GM12878 (cell line): ENCODE results near the gene PML. TPM values are rescaled to one million over a fixed set of nuclear protein-coding genes. Genes with fewer than 3 reads are reported as not detected.

Experiments
- ATAC-seq: fragments of 200-7000 bp; cut with Tn5 transposase; 3 replicates; pipeline ENCODE4 v1.9.1; 2020; ENCODE audit warnings: mild to moderate bottlenecking, moderate library complexity
- BruUV-seq: library from RNA; stranded (reverse); fragments of 400-500 nt; replicated peaks from 2 replicates; lab custom pipeline; 2021; lab: Mats Ljungman, UMichigan
- CTCF ChIA-PET: fragments of 300-600 bp; sonication (Branson Sonifier 250); formaldehyde crosslinking; extraction: SDS; loops from one replicate; lab custom pipeline; 2021; ENCODE audit warnings: inconsistent platforms; lab: Yijun Ruan, JAX
- POLR2A ChIA-PET: fragments of 350-600 bp; formaldehyde crosslinking; extraction: SDS; loops from one replicate; lab custom pipeline; 2021; ENCODE audit warnings: inconsistent platforms; lab: Charles Lee
- RAD21 ChIA-PET: fragments of 300-600 bp; sonication (Branson Sonifier 250); formaldehyde crosslinking; loops from one replicate; lab custom pipeline; 2023; ENCODE audit warnings: antibody characterized with exemption; ENCODE audit not compliant: unreplicated experiment; lab: Charles Lee
- SMC1A ChIA-PET: fragments of 300-600 bp; sonication (Branson Sonifier 250); formaldehyde crosslinking; loops from one replicate; lab custom pipeline; 2023; ENCODE audit not compliant: unreplicated experiment, uncharacterized antibody; lab: Charles Lee
- DNase-seq: peaks from one replicate; pipeline ENCODE4 v3.0.0-alpha.2; 2011; ENCODE audit warnings: low read depth, low spot score
- FAIRE-seq: peaks from 3 replicates; lab custom pipeline; 2011; peaks lifted over from hg19 to GRCh38; lab: Jason Lieb, UNC
- H2AFZ ChIP-seq: 2 replicates; pipeline ENCODE4 v1.6.0; 2011; ENCODE audit warnings: low read depth, low read length, control low read depth; ENCODE audit not compliant: control insufficient read depth
- H3K27ac ChIP-seq: 2 replicates; pipeline ENCODE4 v1.5.1; 2011; ENCODE audit warnings: control low read depth; ENCODE audit not compliant: control insufficient read depth, insufficient read depth
- H3K27me3 ChIP-seq, 2 experiments: replicated peaks in 1 of 2; 2 replicates each; pipeline versions ENCODE4 v1.6.0 to v1.6.1; 2011; ENCODE audit warnings: low read length in 1 of 2; ENCODE audit not compliant: control insufficient read depth in 2 of 2, insufficient read depth in 2 of 2
- H3K36me3 ChIP-seq, 2 experiments: 2 replicates each; pipeline ENCODE4 v1.5.1; 2011; ENCODE audit warnings: low read length in 1 of 2; ENCODE audit not compliant: control insufficient read depth in 2 of 2, insufficient read depth in 2 of 2
- H3K4me1 ChIP-seq: 2 replicates; pipeline ENCODE4 v1.6.1; 2011; ENCODE audit warnings: mild to moderate bottlenecking, low read length, moderate library complexity, mixed read lengths; ENCODE audit not compliant: control insufficient read depth, insufficient read depth
- H3K4me2 ChIP-seq: 2 replicates; pipeline ENCODE4 v1.6.0; 2011; ENCODE audit warnings: control low read depth; ENCODE audit not compliant: control insufficient read depth, insufficient read depth
- H3K4me3 ChIP-seq: fragments of 200-600 bp; sonication (generic); 2 replicates; pipeline ENCODE4 v1.5.1; 2016
- H3K79me2 ChIP-seq: 2 replicates; pipeline ENCODE4 v1.6.0; 2011; ENCODE audit warnings: low read length; ENCODE audit not compliant: control insufficient read depth, insufficient read depth
- H3K9ac ChIP-seq: 2 replicates; pipeline ENCODE4 v1.8.0; 2011; ENCODE audit warnings: low read length, control low read depth, mixed read lengths; ENCODE audit not compliant: control insufficient read depth, insufficient read depth
- H3K9me3 ChIP-seq: replicated peaks from 3 replicates; pipeline ENCODE4 v1.5.1; 2011; ENCODE audit warnings: mild to moderate bottlenecking, low read length; ENCODE audit not compliant: control insufficient read depth, insufficient read depth
- H4K20me1 ChIP-seq: 2 replicates; pipeline ENCODE4 v1.6.0; 2011; ENCODE audit not compliant: control insufficient read depth, insufficient read depth
- NR2C2 ChIP-seq: IDR thresholded peaks from 2 replicates; pipeline ENCODE4 v1.6.1; 2011; ENCODE audit warnings: borderline replicate concordance, low read depth; ENCODE audit not compliant: control insufficient read depth, insufficient read length
- RAD21 ChIP-seq: IDR thresholded peaks from 2 replicates; pipeline ENCODE4 v1.6.1; 2011; ENCODE audit warnings: mild to moderate bottlenecking, low read depth, low read length, moderate library complexity; ENCODE audit not compliant: insufficient read depth
- TBL1XR1 ChIP-seq: IDR thresholded peaks from 2 replicates; pipeline ENCODE4 v1.6.1; 2012; ENCODE audit warnings: low read depth, low read length, improper control_type of control experiment
- WRNIP1 ChIP-seq: IDR thresholded peaks from 2 replicates; pipeline ENCODE4 v1.6.1; 2011; ENCODE audit warnings: low read depth, low read length, improper control_type of control experiment, borderline replicate concordance
- ZNF24 ChIP-seq: fragments of 450-650 bp; IDR thresholded peaks from 2 replicates; pipeline ENCODE4 v1.6.1; 2017; ENCODE audit warnings: antibody characterized with exemption, mild to moderate bottlenecking
- ZNF274 ChIP-seq: IDR thresholded peaks from one replicate; pipeline ENCODE4 v1.8.0; 2011; ENCODE audit not compliant: insufficient read length, insufficient read depth
- ZSCAN29 ChIP-seq: fragments of 450-650 bp; IDR thresholded peaks from 2 replicates; pipeline ENCODE4 v1.6.1; 2017; ENCODE audit warnings: mild to moderate bottlenecking, moderate library complexity
- WGBS: methylation state at CpG from one replicate; pipeline ENCODE4 v1.1.6; 2016; ENCODE audit warnings: low lambda C conversion rate; ENCODE audit not compliant: insufficient replicate concordance, insufficient coverage; ENCODE audit errors: missing lambda C conversion rate; 5-methylcytosine and 5-hydroxymethylcytosine counted together
- in situ Hi-C: fragments of 300-500 bp; cut with MboI; formaldehyde crosslinking; loops from 9 replicates; pipeline ENCODE4 v1.14.3; 2018; ENCODE audit warnings: mixed read lengths
- intact Hi-C: fragments of 100-400 bp; cut with micrococcal nuclease; formaldehyde crosslinking; loops from one replicate; pipeline ENCODE4 v1.14.2; 2022; ENCODE audit not compliant: unreplicated experiment
- polyA plus RNA-seq, 11 experiments: library from polyadenylated mRNA; depleted of rRNA in 4 of 11; unstranded in 6 of 11; stranded (reverse) in 5 of 11; fragments of >200 nt; fragmentation: Nextera tagmentation in 4 of 11; fragmentation: Illumina TruSeq in 1 of 11; extraction: Ambion mirVana in 4 of 11; extraction: Trizol in 1 of 11; gene quantifications; 1 replicate in 1 of 11; 2 replicates in 10 of 11; pipeline versions ENCODE4 v1.2.1 to v1.2.3, GENCODE V29; 2011 to 2016; ENCODE audit warnings: inconsistent platforms in 2 of 11, missing spikeins in 2 of 11, low read depth in 1 of 11
- total RNA-seq, 4 experiments: library from RNA; depleted of rRNA in 3 of 4; stranded (reverse); fragments of >200 nt in 3 of 4; fragmentation: Illumina TruSeq in 1 of 4; extraction: Trizol in 1 of 4; gene quantifications; 2 replicates each; pipeline versions ENCODE4 v1.2.1 to v1.2.3, GENCODE V29; 2013 to 2021
- TF ChIP-seq, protein P1 (sequence below): IDR thresholded peaks from 2 replicates; pipeline ENCODE4 v1.6.1; 2011; ENCODE audit warnings: mild to moderate bottlenecking, low read depth, low read length, moderate library complexity; ENCODE audit not compliant: insufficient replicate concordance

The PML gene
- total and polyA plus RNA-seq, 10 of the 15 experiments (the other 5 are each of a cell fraction or from before 2014, with no cell fraction given): 8.5 to 95.5 (median 30.8) TPM

DNA sequence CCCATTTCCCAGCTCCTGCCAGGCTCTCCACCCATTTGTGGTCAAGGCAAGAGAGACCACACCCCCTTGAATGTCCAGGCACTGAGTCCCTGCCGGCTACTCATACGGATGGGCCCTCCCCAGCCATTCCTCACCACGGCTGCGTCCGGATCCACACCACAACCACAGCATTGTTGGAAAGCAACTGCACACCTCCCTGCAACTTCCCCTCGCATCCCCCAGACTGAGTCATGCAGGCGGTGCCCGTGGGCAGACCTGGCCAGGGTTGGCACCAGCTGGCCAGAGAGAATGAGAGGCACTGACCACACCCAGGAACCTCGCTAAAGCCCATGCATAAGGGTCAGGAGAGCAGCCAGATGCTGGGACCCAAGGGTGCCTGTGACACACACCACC is 37.8 kb upstream of the PML start (continued):
- TF ChIP-seq NR2C2: no peak
- TF ChIP-seq, protein P1, sequence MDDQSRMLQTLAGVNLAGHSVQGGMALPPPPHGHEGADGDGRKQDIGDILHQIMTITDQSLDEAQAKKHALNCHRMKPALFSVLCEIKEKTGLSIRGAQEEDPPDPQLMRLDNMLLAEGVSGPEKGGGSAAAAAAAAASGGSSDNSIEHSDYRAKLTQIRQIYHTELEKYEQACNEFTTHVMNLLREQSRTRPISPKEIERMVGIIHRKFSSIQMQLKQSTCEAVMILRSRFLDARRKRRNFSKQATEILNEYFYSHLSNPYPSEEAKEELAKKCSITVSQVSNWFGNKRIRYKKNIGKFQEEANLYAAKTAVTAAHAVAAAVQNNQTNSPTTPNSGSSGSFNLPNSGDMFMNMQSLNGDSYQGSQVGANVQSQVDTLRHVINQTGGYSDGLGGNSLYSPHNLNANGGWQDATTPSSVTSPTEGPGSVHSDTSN: no peak
- no peak for TF ChIP-seq ZNF24
- TF ChIP-seq ZNF274: no peak
- no peak for TF ChIP-seq TBL1XR1

DNA sequence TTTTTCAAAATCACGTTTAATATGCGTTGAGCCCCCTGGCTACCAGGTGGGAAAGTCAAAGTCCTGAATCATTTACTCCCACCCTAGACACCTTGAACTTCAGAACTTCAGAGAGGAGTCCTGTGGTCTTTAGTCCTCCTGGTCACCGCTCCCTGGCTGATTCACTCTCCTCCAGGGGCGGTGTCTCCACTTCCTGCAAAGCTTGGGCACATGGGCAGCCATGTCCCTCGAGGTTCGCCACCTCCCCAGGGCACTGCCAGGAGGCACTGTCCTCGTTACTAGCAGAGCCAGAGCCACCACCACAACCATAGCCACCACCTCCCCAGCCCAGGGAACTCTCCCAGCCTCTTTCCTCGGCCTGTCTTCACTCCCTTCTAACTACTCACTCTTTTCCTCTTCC is 37.2 kb upstream of the PML start:
- Histone ChIP-seq H3K27me3 (no peaks in the 10 kb centered on the region; a peak in 1 of 4 replicates), H3K36me3 (no peaks in the 10 kb centered on the region), H3K4me2 (no peak overlapping the region), H3K79me2 (no peaks in the 10 kb centered on the region), H3K4me1 (no peaks in the 10 kb centered on the region; the same call in 1 of the 2 replicates), H3K27ac (no peak overlapping the region), H3K9ac (no peak overlapping the region), H4K20me1 (no peaks in the 10 kb centered on the region), H2AFZ (no peak overlapping the region), H3K9me3 (no peaks in the 10 kb centered on the region), H3K4me3 (no peak overlapping the region)
- TF ChIP-seq ZSCAN29: no peak
- no peak for TF ChIP-seq RAD21
- TF ChIP-seq WRNIP1: no peak
- DNase-seq (no peak), ATAC-seq (no peak), FAIRE-seq (no peak)
- POLR2A ChIA-PET: no interaction called here
- SMC1A ChIA-PET: no interaction called here
- in situ Hi-C loops (no loop called here), intact Hi-C loops (no loop called here)
- 23% methylated on average over 7 of the region's 8 CpGs for WGBS
- RAD21 ChIA-PET: no interaction called here
- CTCF ChIA-PET: interaction anchor here (1.9 kb wide), 1 partner anchor 15 kb away, joined by 5 read pairs; no protein-coding TSS in a partner anchor
- BruUV-seq: no TSS peak
